NCI-H748 treated with DMSO at 0.1 percent for 48 hours (cell line): ENCODE data around the gene ADAMTS14.

Experiments
- DNase-seq: peaks from one replicate; lab custom pipeline; 2025; lab: John Stamatoyannopoulos, UW

ADAMTS14 gene

DNA sequence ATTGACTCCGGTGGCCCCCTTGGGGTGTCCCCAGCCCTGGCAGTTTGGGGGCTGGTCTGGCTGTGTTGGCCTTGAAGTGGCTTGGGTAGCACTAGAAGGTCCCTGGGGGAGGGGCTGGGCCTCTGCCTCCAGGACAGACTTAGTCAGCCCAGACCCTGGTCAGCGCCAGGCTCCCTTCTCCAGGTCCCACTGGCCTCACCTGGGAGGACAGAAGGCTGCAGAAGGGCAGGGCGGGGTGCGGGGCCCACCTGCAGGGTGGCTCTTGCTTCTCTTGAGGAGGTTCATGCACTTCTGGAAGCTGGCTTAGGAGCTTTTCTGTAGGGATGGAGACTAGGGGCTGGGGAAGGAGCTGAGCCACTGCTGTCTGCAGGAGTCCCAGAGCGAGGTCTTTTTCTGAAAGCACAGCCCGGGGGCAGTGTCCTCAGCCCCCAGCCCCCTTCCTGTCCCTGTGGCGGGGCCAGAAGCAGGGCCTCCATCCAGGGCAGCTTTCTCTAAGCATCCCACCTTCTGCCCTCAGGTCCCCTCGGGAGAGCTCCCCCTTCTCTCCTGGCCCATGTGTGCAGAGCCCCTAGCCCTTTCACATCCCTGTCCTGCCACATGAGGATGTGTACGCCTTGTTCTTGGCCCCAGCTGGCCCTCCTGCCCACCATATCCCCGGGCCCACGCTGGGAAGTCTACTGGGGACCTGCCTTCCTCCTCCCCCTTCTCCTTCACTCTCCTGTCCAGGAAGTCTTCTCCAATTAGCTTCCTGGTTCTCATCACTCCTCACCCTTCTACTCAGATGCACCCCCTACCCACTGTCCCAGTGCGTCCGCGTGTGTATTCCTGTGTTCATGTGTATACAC lies 101.9 kb downstream of the ADAMTS14 start:
- DNase-seq = no peak

DNA sequence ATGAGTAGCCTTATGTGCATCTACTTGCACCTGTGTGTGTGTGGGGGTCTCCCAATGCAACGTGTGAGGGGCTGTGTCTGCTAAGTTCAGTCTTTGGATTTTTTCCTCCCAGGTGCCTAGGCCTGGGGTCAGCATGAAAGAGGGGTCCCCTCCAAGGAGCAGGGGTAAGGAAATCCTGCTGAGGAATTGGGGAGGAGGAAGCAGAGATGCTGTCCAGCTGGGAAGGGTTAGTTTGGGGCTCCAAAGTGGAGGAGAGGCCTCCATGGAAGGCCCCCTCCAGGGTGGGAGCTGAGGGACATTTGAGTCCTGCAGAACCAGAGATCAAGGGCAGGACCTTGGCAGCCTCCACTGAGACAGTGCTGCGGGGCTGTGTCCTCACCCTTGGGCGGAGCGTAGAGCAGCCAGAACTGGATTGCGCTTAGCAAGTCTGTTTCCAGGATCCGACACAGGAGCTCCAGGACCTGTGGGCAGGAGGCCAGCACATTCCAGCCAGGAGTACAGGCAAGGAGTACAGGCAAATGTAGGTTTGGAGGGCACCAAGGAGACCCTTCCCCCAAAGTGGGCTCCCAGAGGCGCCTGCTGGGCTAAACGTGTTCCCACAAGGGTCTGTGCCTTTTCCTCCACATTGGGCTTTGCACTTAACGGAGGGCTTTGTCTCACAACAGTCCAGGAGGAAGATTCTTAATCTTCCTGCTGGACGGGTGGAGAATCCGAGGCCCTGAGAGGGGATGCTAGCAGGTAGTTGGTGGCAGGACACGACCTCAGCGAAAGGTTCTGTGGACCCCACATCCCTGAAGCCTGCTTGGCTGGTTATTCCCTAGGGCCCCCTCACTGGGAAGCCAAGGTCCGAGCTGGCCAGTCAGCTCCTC lies 102.7 kb downstream of the ADAMTS14 start:
- DNase-seq = no peak

DNA sequence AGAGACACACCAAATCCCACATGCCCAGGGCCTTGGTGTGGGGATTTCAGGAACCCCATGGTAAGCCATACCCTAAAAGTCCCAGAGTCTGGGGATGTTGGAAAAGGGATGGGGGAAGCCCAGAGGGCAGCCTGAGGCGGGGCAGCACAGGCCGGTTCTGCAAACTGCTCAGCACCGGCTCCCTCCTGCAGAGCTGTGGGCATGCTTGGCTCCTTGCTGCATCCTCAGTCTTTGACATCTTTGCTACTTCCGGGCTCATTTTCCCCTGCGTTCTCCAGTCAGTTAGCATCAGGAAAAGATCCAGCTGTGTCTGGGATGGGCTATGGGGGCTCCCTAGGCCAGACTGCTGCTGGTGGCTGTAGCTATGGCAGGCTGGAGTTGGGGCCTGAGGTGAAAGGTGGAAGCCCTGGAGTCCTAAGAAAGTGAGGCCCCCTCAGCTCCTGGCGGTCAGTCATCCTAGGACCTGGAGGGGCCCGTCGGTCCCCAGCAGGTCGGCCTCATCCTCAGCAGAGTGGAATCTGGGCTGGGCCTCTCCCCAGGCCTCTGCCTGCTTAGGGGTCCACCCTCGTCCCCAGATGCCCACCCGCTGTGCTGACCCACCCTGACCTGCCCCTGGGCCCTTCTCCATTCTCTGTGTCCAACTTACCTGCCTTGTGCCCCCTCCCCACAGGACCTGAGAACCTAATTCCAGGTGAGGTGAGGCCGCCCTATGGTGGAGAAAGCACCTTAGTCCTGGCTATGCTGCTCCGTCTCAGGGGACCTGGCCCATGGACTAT lies 103.6 kb downstream of the ADAMTS14 start:
- no peak for DNase-seq

DNA sequence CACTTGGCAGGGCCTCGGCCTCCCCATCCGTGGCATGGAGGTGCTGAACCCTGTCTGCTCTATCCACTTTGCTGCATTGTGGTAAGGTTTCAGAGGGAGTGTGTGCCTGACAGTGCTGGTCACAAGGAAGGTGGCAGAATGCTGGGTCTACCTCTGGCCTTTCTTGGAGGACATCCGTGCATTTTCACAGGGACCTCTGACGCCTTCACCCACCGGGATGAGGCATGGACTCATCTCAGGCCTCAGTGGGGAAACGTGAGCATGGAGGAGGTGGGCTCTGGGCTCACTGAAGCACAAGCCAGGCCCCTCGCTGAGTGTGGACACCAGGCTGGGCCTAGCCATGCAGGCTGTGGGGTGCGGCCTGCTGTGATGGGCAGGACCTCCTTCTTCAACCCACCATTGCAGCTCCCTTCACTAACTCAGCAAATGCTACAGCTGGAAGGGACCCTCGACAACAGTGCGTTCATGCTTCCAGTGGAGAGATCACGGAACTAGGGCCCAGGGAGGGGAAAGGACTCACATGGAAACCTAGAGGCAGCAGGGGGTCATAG lies 104.2 kb downstream of the ADAMTS14 start:
- DNase-seq = no peak

DNA sequence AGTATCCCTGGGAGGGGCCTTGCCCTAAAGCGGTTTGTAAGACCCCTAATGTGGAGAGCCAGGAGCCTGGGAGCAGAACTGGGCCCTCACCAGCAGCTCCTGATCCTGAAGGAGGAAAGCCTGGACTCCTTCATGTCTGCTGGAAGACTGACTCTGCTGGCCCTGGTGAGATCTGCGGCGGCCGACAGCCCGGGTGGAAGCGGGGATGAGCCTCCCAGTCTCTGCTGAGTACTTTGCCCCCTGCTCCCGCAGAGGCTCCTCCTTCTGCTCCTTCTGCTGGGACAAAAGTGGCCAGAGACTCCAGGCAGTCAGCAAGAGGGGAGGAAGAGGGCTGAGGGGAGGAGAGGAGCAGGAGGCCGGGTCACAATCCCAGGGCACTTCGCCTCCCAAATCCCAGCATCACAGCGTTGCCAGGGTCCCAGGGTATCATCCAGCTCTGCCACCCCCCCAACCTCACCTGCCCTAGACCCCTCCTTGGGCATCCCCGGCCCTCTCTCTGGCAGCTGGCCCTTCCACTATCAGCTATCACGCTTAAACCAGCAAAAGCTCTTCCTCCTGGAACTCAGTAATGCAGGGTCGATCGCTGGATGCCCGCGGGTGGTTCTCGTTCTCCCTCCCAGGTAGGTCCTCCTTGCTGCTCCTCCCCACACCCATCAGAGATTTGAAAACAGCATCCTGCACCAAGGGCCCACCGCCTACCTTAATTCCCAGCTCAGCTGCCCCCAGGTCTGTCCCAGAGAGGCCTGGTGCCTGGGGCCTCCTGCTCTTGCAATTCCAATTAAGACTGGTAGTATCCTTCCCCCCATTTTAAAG lies 105.0 kb downstream of the ADAMTS14 start:
- no peak for DNase-seq

DNA sequence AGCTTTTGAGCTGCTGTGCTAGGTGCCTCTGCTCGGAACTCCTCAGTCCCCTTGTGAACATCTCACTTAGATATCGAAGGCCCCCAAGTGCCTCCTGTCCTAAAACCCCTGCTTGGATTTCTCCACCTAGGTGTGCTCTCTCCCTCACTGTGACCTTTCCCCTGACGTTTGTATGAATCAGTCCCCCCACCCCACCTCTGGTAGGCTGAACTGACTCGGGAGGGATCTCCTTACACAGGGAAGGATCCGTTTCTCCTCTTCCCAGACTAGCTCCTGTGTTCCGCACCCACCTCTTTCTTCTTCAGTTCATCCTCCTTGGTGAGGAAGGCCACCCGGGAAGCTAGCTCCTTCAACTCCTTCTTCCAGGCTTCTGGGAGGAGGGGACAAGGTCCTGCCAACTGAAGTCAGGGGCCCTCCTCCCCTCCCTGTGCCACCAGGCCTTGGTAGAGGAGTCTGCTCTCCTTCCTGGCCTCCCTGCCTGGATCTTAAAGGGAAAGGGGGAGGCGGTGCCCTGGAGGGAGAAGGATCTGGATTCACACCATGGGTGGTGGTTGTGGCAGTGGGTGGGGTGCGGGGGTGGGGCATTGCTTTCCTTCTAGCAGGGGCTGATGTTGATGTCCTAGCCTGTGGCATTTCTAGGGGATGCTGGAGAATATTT lies 106.1 kb downstream of the ADAMTS14 start:
- no peak for DNase-seq

DNA sequence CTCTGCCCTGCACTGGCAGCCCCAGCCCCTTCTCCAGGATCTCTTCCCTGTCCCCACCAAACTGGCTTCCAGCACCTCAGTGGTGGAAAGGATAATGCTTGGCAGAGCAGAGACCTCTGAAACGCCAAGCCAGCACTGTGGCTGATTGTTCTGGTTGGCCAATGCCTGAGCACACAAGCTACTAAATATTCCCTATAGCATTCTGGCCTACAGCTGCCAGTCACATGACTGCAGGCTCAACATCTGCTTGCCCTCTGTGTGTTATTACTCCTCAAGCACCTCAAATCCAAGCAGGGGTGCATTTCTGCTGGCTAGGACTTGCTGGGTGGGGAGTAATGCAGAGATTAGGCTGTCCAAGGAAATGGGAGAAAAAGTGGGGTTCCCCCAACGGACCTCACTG lies 106.8 kb downstream of the ADAMTS14 start:
- DNase-seq = no peak

DNA sequence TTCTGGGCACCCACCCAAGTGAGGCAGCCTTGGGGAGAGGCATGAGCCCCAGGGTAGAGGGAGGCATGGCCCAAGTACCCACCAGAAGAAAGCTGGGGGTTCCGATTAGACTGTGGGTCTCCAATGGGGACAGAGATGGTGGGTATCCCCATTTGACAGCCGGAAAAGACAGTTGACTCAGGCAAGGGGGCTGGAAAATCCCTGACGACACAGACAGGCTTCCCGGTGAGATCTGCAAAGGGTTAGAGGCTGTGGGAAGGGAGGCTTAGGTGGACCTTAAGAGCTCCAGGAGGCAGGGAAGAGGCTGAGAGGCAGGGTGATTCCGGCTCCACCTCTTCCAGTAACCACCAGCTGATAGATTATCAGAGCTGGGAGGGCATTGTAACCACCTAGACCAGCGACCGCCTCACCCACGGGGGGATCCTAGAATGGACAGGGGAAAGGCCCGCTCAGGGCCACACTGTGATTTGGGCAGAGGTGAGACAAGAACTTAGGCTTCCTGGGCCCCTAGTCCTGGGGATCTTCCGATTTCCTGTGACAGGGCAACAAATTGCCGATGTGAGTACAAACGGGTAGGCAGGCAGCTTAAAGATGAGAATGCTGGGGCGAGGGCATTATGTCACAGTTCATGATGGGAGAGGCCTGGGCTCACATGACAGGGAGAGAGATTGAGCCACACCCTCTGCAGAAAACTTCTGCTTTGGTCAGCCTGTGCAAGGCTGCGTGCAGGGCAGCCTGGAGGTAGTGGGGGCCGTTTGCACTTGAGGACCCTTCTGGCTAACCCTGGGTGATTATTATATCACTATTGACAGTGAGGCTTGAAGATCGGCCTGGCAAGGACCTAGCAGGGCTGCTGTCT lies 107.4 kb downstream of the ADAMTS14 start:
- no peak for DNase-seq

DNA sequence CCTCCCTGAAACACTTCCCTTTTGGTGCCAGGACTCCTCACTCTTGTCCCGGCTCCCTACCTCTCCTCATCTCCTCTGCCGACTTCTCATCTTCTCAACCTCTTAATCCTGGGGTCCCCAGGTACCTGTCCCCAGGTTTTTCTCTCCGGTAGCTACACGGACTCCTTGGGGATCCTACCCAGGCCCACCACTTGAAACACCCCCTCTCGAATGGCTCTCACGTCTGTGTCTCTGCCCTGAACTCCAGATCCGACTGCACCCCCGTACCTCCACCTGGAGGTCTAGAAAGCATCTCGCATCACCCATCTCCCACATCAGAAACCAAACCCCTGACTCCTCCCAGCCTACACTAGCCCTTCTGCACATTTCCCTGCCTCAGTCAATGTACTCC lies 108.1 kb downstream of the ADAMTS14 start:
- DNase-seq = no peak

DNA sequence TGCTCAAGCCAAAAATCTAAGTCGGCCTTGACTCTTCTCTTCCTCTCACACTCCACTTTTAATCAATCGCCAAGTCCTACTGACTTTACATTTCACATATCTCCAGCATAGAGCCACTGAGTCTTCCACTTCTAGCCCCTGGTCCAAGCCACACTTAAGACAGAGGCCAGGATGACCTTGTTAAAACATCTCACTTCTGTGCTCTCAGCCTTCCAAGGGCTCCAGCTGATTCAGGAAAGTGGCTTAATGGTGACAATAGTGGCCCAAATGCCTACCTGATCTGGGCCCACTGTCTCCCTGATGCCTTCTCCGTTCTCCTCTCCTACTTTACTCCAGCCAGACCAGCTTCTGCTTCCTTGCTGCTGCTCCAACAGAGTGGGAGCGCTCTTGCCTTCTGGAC lies 108.5 kb downstream of the ADAMTS14 start:
- DNase-seq = no peak

DNA sequence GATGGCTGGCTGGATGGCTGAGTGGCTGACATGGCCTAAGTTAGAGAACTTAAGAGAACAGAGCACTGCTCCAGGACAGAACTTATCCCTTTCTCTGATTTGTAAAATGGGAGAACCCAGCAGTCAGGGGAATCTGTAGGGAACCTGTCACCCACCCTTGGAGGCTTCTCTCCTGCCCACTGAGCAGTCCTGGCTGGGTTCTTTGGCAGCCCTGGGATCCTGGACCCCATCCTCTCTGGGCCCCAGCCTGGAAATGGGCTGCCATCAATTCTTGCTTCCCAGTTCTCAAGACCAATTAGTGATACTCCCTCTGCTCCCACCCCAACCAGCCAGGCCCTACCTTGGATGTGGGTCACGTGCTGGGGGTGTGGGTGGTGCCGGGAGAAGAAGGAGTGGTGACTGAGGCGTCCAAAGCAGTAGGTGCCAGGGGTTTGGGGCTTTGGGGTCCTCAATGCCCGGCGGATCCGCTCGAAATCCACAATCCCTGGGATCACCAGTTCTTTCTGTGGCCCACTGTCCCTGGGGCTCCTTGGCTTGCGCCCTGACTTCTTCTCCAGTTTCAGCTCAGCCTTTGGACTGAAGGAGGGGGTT lies 109.2 kb downstream of the ADAMTS14 start:
- no peak for DNase-seq

DNA sequence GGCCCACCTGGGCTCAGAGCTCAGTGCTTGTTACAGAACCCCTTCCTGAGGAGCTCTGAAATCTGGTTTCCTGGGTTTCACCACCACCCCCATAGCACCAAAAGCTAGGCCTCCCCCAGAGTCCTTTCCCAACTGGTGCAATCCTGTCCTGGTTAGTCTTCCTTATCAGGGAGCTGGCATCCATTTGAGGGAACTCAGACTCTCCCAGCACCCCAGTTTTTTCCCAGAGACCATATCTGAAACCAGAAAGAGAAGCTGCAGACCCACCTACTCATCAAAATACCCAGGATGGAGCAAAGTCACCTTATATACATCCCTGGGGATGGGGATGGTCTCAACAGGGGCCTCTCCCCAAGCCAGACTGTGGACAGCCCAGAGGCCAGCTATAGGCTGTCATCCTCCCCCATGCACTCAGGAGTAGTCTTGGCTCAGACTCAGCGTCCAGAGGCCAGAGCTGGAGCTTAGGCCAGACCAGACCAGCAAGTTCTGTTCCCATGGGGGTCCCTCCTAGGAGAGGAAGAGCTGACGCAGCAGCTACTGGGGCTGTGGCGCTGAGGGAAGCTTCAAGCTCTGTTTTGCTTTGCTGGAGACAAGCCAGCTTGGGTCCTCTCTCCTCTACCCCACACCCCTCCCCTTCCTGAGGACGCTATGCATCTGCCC lies 109.9 kb downstream of the ADAMTS14 start:
- DNase-seq = no peak

DNA sequence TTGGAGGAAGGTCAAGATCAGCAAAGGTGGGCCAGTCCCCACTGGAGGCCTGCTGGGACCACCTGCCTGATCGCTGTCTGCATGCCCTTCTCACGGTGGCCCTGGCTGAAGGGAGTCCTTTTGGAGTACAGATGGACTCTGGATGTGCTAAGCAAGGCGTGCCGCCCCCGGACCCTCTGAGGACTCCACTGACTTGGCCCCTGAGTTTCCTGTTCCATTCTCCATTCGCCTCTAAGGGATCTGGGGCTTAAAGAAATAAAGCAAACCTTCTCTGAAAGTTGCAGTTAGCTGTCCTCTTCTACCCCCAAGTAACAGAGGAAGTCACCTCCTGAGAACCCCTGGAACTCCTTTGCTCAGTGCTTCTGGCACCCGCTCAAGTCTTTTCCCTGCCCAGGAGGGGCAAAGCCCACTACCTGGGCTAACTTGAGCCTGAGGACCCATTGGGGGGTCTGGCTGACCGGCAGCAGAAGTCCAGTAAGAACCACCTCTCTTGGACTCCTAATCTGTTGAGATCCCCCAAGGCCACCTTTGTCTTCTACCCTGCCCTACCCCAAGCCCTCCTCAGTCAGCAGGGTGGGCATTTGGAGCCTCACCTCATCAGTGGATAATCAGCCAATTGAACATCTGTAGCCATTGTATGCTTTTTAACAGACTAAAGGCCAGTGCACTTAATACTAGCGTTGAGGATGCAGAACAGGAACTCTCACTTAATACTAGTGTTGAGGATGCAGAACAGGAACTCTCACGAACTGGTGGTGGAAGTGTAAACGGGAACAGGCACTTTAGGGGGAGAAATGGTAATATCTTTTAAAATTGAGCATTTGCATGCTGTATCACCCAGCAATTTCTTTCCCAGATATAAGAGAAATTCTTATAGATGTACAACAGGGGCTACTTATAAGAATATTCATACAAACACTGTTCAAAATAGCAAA lies 110.7 kb downstream of the ADAMTS14 start:
- DNase-seq = no peak

DNA sequence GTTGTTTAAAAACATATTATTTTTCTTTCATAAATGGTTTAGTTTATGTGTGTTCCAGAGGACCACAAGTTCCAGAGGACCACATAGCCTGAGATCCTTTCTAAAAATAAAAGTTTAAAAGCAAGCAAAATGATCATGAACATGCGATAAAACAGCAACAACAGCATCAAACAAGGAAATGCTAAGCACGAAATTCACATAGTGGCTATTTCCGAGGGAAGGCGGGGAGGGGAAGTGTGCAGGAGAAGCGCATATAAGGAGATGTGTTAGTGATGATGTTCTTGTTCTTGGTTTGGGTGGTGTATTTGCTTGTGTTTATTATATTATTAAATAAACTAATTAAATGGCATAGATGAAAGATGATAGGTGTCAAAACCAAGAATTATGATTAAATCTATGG lies 111.7 kb downstream of the ADAMTS14 start:
- no peak for DNase-seq

DNA sequence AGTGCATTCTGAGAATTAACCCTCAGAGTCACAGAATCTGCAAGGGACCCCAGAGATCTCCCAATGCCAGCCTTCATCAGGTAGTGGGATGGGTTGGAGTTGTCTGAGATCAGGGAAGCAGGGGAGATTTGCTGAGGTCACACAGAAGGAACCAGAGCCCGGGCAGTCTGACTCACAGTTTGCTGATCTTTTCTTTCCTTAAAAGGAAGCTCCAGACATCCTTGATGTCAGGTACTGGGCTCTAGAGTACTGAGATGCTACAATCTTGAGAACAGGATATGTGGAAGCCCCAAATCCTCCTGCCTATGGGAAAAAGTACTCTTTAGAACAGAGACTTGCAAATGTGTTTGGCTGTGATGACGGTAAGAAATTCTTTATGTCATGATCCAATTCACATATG lies 112.2 kb downstream of the ADAMTS14 start:
- no peak for DNase-seq

DNA sequence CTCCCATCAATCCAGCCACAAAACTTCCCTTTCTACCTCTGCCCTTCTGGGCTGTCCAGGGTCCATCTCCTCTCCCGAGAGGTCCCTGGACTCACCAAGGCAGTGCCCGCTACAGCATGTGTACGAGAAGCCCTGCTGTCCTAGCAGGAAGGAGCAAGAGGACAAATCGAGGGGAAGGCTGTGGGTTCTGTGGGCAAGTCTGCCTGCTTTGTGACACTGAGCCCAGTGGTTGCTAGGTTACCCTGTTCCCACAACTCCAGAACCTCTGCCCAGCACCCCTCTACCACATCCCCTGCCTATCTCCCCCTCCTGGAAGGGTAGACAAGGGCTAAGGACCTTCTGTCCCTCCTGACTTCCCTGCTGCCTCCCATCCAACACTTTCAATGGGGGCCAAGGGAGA lies 112.9 kb downstream of the ADAMTS14 start, which contains the start of gene TBATA:
Gene TBATA (minus strand): TSS at position 188 of the 400 bp plus-strand sequence. CDS start 1,998 bp downstream, outside the sequence.
- DNase-seq = no peak

DNA sequence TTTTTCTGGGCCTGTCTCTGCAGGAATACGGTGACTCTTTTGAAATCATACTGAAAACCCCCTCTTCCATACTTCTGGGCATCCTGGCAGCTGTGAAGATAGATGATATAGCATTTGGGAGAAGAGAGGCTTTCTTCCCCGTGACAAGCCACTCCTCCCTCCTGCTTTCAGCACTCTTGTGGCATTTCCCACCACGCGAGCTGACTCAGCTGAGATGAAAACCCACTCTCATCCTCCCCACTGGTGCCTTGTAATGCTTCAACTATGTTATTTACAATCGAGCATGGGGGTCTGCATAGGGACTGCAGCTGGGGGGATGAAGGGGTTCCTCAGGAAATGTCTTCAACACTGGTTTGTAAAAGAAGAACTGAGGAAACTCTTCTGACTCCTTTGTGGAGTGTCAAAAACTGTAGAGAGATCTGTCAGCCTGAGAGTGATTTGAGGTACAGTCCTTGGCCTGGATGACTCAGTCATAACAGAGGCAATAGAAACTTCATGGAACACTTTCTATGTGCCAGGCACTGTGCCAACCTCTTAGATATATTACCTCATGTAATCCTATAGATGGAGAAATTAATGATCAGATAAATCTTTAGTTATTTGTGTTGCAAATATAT lies 114.6 kb downstream of the ADAMTS14 start:
- DNase-seq = no peak
